Measurements from ENCODE around the gene FAAP20.

DNA sequence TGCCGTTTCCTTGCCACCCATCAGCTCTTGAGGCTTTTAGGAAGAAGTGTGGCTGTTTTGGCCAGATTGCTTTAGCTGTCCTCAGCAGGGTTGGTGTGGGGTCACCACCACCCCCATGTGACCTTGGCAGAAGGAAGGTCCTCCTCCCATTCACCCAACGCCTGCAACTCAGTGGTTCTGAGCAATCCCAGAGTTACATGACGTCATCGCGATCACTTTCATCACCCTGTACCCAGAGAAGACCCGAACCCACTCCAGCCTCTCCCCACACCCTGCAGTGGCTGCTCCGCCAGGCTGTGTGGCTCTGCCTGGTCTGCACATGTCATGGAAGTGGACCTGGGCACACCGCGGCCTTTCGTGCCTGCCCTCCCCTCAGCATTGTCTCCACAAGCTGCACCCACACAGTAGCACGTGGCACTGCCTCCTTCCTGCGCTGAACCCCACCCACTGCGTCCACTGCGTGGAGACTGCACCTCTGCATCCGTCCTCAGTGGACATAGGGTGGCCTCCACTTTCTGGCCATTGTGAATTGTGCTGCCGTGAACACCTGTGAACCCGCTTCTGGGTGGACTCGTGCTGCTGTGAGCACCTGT is 16.5 kb downstream of the FAAP20 start:
- TF ChIP-seq, protein P1, sequence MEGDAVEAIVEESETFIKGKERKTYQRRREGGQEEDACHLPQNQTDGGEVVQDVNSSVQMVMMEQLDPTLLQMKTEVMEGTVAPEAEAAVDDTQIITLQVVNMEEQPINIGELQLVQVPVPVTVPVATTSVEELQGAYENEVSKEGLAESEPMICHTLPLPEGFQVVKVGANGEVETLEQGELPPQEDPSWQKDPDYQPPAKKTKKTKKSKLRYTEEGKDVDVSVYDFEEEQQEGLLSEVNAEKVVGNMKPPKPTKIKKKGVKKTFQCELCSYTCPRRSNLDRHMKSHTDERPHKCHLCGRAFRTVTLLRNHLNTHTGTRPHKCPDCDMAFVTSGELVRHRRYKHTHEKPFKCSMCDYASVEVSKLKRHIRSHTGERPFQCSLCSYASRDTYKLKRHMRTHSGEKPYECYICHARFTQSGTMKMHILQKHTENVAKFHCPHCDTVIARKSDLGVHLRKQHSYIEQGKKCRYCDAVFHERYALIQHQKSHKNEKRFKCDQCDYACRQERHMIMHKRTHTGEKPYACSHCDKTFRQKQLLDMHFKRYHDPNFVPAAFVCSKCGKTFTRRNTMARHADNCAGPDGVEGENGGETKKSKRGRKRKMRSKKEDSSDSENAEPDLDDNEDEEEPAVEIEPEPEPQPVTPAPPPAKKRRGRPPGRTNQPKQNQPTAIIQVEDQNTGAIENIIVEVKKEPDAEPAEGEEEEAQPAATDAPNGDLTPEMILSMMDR (IDR thresholded peaks at IDR 0.05; ENCODE audit: insufficient read depth, low read depth, low read length) = no peak
- TF ChIP-seq EZH2 (IDR thresholded peaks at IDR 0.05; ENCODE audit: insufficient read depth, low read length) = no peak
